Measurements from ENCODE around the gene NECAP2. TPM values are rescaled to one million over a fixed set of nuclear protein-coding genes. Genes with fewer than 3 reads are reported as not detected.

Gene NECAP2
- total RNA-seq, 1 donor from 2014 or later, result 135 TPM

GRCh38 chr1:16442265-16442664, 1.7 kb downstream of the NECAP2 start:
- DNase-seq (ENCODE audit: low read depth), result no peak
- peaks cover 3% of the 10 kb centered on the region for H3K36me3 ChIP-seq (ENCODE audit: control insufficient read depth, insufficient read depth, low read length)
- H3K27me3 ChIP-seq (ENCODE audit: control insufficient read depth, insufficient read depth, low read length), result no peaks in the 10 kb centered on the region
- no peak for TF ChIP-seq CTCF (IDR thresholded peaks at IDR 0.05; ENCODE audit: insufficient read depth, low read length, poor library complexity, severe bottlenecking)
- H3K4me3 ChIP-seq (ENCODE audit: low read depth, low read length), result no peak overlapping the region

DNA sequence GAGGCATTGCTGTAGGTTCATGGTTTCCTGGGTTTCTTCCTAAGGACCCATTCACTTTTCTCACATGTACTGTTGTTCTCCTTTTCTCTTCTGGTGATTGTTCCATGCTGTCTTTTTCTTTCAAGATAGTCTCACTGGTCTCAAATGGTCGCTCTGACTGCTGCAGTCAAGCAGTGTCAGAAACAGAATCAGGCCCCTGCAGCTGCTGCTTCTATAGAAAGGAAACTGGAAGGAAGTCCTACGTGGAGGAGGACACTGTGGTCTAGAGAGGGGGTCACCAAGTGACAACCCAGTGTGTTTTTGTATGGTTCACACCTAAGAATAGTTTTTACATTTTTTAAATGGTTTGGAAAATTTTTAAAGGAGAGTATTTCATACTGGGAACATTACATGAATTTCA, 2.4 kb downstream of the NECAP2 start:
- no peak for TF ChIP-seq CTCF (IDR thresholded peaks at IDR 0.05; ENCODE audit: insufficient read depth, low read length, poor library complexity, severe bottlenecking)
- H3K36me3 ChIP-seq (ENCODE audit: control insufficient read depth, insufficient read depth, low read length), result peaks cover 4% of the 10 kb centered on the region

GRCh38 chr1:16443975-16444770, 3.6 kb downstream of the NECAP2 start:
- Histone ChIP-seq H3K27me3 (ENCODE audit: control insufficient read depth, insufficient read depth, low read length) (no peaks in the 10 kb centered on the region), H3K36me3 (ENCODE audit: control insufficient read depth, insufficient read depth, low read length) (peaks cover 7% of the 10 kb centered on the region), H3K4me3 (ENCODE audit: low read depth, low read length) (no peak overlapping the region)
- no peak for DNase-seq (ENCODE audit: low read depth)
- no peak for TF ChIP-seq CTCF (IDR thresholded peaks at IDR 0.05; ENCODE audit: insufficient read depth, low read length, poor library complexity, severe bottlenecking)

More for the DNA sequence above, 2.4 kb downstream of the NECAP2 start:
- Histone ChIP-seq H3K27me3 (ENCODE audit: control insufficient read depth, insufficient read depth, low read length) (no peaks in the 10 kb centered on the region), H3K4me3 (ENCODE audit: low read depth, low read length) (no peak overlapping the region)
- no peak for DNase-seq (ENCODE audit: low read depth)

DNA sequence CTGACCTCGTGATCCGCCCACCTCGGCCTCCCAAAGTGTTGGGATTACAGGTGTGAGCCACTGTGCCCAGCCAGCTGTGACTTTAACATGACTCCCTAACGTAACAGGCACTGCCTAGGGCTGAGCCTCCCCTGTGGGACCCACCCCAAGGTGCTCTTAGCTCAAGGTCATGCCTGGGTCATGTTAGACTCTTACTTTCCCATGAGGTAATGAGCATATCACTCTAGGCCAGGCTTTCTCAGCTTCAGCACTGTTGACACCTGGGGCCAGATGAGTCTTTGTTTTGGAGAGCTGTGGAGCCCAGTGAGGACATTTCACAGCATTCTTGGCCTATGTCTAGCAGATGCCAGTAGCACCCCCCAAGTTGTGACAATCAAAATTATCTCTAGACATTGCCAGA, 4.5 kb downstream of the NECAP2 start:
- Histone ChIP-seq H3K4me3 (ENCODE audit: low read depth, low read length) (no peak overlapping the region), H3K27me3 (ENCODE audit: control insufficient read depth, insufficient read depth, low read length) (no peaks in the 10 kb centered on the region), H3K36me3 (ENCODE audit: control insufficient read depth, insufficient read depth, low read length) (peaks cover 7% of the 10 kb centered on the region)
- TF ChIP-seq CTCF (IDR thresholded peaks at IDR 0.05; ENCODE audit: insufficient read depth, low read length, poor library complexity, severe bottlenecking), result no peak
- no peak for DNase-seq (ENCODE audit: low read depth)

DNA sequence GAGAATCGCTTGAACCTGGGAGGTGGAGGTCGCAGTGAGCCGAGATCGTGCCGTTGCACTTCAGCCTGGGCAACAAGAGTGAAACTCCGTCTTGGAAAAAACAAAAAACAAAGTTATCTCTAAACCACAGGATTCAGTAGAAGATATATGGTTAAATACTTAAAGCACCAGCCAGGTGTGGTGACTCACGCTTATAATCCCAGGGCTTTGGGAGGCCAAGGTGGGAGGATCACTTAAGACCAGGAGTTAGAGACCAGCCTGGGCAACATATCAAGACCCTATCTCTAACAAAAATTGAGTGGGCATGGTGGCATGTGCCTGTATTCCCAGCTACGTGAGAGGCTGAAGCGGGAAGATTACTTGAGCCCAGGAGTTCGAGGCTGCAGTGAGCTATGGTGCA, 5.6 kb downstream of the NECAP2 start:
- TF ChIP-seq CTCF (IDR thresholded peaks at IDR 0.05; ENCODE audit: insufficient read depth, low read length, poor library complexity, severe bottlenecking), result no peak
- DNase-seq (ENCODE audit: low read depth), result no peak
- Histone ChIP-seq H3K4me3 (ENCODE audit: low read depth, low read length) (no peak overlapping the region), H3K27me3 (ENCODE audit: control insufficient read depth, insufficient read depth, low read length) (no peaks in the 10 kb centered on the region), H3K36me3 (ENCODE audit: control insufficient read depth, insufficient read depth, low read length) (peaks cover 7% of the 10 kb centered on the region)

GRCh38 chr1:16447641-16448040, 7.1 kb downstream of the NECAP2 start:
- H3K36me3 ChIP-seq (ENCODE audit: control insufficient read depth, insufficient read depth, low read length), result peaks cover 7% of the 10 kb centered on the region
- no peaks in the 10 kb centered on the region for H3K27me3 ChIP-seq (ENCODE audit: control insufficient read depth, insufficient read depth, low read length)
- no peak for TF ChIP-seq CTCF (IDR thresholded peaks at IDR 0.05; ENCODE audit: insufficient read depth, low read length, poor library complexity, severe bottlenecking)
- no peak overlapping the region for H3K4me3 ChIP-seq (ENCODE audit: low read depth, low read length)
- DNase-seq (ENCODE audit: low read depth), result no peak

Measured in kidney epithelial cell (primary cell).